Measurements from ENCODE around the gene DERL3. TPM values are rescaled to one million over a fixed set of nuclear protein-coding genes. Genes with fewer than 3 reads are reported as not detected.
A peak's percentile ranks its signal among the peaks of the same experiment; 100 is the strongest.

Gene DERL3
- total and polyA plus RNA-seq, 4 donors: 6.1 to 15.1 (median 7.5) TPM

DNA sequence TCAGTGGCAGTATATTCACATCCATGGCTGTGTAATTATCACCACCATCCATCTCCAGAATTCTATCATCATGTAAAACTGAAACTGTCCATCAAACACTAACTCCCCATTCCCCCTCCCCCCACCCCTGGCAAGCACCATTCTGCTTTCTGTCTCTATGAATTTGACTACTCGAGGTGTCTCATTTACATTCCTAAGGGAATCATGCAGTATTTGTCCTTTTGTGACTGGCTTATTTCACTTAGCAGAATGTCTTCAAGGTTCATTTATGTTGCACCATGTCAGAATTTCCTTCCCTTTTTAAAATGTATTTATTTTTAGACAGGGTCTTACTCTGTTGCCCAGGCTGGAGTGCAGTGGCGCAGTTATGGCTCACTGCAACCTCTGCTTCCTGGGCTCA lies 20.3 kb downstream of the DERL3 start:
- DNase-seq (no peak), ATAC-seq (ENCODE audit: insufficient read depth, low FRiP score) (no peak)
- H3K36me3 ChIP-seq (ENCODE audit: control insufficient read depth in 4 of 4, insufficient read depth in 4 of 4, low read length in 4 of 4): peaks cover 14 to 57% (median 41%) of the 10 kb centered on the region in 4 donors
- no peaks in the 10 kb centered on the region for H3K4me1 ChIP-seq (ENCODE audit: control insufficient read depth in 5 of 5, insufficient read depth in 5 of 5, low read length in 5 of 5)
- H3K9me3 ChIP-seq (ENCODE audit: control insufficient read depth in 4 of 4, insufficient read depth in 3 of 4, low read length in 3 of 4): no peaks in the 10 kb centered on the region
- TF ChIP-seq, protein P1, sequence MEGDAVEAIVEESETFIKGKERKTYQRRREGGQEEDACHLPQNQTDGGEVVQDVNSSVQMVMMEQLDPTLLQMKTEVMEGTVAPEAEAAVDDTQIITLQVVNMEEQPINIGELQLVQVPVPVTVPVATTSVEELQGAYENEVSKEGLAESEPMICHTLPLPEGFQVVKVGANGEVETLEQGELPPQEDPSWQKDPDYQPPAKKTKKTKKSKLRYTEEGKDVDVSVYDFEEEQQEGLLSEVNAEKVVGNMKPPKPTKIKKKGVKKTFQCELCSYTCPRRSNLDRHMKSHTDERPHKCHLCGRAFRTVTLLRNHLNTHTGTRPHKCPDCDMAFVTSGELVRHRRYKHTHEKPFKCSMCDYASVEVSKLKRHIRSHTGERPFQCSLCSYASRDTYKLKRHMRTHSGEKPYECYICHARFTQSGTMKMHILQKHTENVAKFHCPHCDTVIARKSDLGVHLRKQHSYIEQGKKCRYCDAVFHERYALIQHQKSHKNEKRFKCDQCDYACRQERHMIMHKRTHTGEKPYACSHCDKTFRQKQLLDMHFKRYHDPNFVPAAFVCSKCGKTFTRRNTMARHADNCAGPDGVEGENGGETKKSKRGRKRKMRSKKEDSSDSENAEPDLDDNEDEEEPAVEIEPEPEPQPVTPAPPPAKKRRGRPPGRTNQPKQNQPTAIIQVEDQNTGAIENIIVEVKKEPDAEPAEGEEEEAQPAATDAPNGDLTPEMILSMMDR (IDR thresholded peaks at IDR 0.05; ENCODE audit: control extremely low read depth, extremely low read depth): no peak
- no peak overlapping the region for H3K9ac ChIP-seq (ENCODE audit: insufficient read depth in 1 of 2, low read length in 2 of 2)
- WGBS, 2 donors: 57 to 85% methylated on average over 2 of the region's 2 CpGs
- no peaks in the 10 kb centered on the region for H3K27me3 ChIP-seq (ENCODE audit: control insufficient read depth in 3 of 3, insufficient read depth in 3 of 3, low read length in 2 of 3)
- no peak overlapping the region for H3K27ac ChIP-seq (ENCODE audit: low read depth in 1 of 2, low read length in 1 of 2)
- H3K4me3 ChIP-seq: no peak overlapping the region

DNA sequence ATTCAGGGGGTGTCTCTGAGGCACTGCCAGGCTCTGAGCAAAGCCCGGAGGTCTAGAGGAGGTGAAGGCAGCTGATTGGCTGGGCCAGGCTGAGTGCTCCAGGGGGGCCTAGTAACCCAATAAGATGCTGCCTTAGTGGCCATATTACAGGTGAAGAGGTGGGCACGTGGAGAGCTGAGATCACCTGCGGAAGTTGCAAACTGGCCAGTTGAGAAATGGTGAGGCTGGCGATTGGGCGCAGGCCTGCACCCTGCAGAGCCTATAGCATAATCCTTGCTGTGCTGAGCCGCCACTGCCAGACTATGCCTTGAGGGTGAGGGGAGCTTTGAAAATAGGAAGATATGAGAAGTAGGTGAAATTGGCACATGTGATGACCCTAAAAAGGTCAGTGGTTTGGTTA lies 21.7 kb downstream of the DERL3 start:
- no peak for DNase-seq
- WGBS, 2 donors: 96 to 98% methylated on average over 6 of the region's 6 CpGs
- Histone ChIP-seq H3K9ac (ENCODE audit: insufficient read depth in 1 of 2, low read length in 2 of 2) (no peak overlapping the region), H3K4me3 (no peak overlapping the region), H3K4me1 (ENCODE audit: control insufficient read depth in 5 of 5, insufficient read depth in 5 of 5, low read length in 5 of 5) (no peaks in the 10 kb centered on the region), H3K27ac (ENCODE audit: low read depth in 1 of 2, low read length in 1 of 2) (no peak overlapping the region), H3K9me3 (ENCODE audit: control insufficient read depth in 4 of 4, insufficient read depth in 3 of 4, low read length in 3 of 4) (no peaks in the 10 kb centered on the region), H3K27me3 (ENCODE audit: control insufficient read depth in 3 of 3, insufficient read depth in 3 of 3, low read length in 2 of 3) (no peaks in the 10 kb centered on the region), H3K36me3 (ENCODE audit: control insufficient read depth in 4 of 4, insufficient read depth in 4 of 4, low read length in 4 of 4) (peaks cover 14 to 51% (median 36%) of the 10 kb centered on the region in 4 donors)
- TF ChIP-seq, protein P1 (IDR thresholded peaks at IDR 0.05; ENCODE audit: control extremely low read depth, extremely low read depth): no peak
- no peak for ATAC-seq (ENCODE audit: insufficient read depth, low FRiP score)

DNA sequence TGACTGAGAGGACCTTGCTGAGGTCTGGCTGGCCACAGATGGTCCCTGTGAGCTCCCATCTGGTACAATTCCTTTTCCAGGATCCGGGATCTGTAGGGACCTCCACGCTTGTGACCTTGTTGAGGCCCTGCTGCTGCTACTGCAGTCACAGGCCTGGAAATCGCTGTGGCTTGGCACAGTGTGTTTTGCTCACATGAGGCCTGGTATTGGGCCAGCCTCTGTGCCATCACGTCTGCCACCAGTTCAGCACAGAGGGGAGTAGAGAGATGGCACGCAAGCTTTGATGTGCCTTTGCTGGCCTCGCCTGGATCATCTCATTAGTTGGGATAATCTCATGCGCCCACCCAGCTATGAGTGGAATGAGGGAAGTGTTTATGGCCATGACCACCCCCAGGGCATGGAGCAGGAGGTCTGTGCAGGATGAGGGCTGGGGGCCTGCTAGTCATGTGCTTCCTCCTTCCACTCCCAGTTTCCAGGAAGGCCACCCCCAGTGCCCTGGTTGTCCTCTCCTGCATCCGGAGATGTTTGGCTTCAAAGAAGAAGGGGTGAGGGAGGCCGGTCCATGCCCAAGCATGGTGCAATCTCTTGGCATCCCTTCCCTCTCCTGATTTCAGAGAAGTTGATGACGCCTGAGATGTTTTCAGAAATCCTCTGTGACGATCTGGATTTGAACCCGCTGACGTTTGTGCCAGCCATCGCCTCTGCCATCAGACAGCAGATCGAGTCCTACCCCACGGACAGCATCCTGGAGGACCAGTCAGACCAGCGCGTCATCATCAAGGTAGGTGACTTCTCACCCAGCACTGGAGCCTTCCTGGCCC lies 22.4 kb downstream of the DERL3 start:
- Histone ChIP-seq H3K4me1 (ENCODE audit: control insufficient read depth in 5 of 5, insufficient read depth in 5 of 5, low read length in 5 of 5) (no peaks in the 10 kb centered on the region), H3K4me3 (no peak overlapping the region), H3K27me3 (ENCODE audit: control insufficient read depth in 3 of 3, insufficient read depth in 3 of 3, low read length in 2 of 3) (no peaks in the 10 kb centered on the region), H3K36me3 (ENCODE audit: control insufficient read depth in 4 of 4, insufficient read depth in 4 of 4, low read length in 4 of 4) (peaks cover 14 to 48% (median 33%) of the 10 kb centered on the region in 4 donors), H3K27ac (ENCODE audit: low read depth in 1 of 2, low read length in 1 of 2) (peak overlapping the region in 1 of 2 donors; percentile 87), H3K9me3 (ENCODE audit: control insufficient read depth in 4 of 4, insufficient read depth in 3 of 4, low read length in 3 of 4) (no peaks in the 10 kb centered on the region), H3K9ac (ENCODE audit: insufficient read depth in 1 of 2, low read length in 2 of 2) (no peak overlapping the region)
- no peak for DNase-seq
- 90 to 91% methylated on average over 18 of the region's 18 CpGs for WGBS, 2 donors
- TF ChIP-seq, protein P1 (IDR thresholded peaks at IDR 0.05; ENCODE audit: control extremely low read depth, extremely low read depth): no peak
- ATAC-seq (ENCODE audit: insufficient read depth, low FRiP score): no peak

Data from lung (tissue), 12 donors.